DND-41 (cell line): ENCODE data around the gene RGS12.

Experiments
- ATAC-seq: fragments of 200-7000 bp; cut with Tn5 transposase; 3 replicates; pipeline ENCODE4 v1.9.1; 2021; ENCODE audit warnings: low read depth; ENCODE audit not compliant: insufficient read depth
- DNase-seq: peaks from one replicate; pipeline ENCODE4 v3.0.0-alpha.2; 2020
- H2AFZ ChIP-seq: 2 replicates; pipeline ENCODE4 v1.6.0; 2012; ENCODE audit warnings: low read depth, low read length
- H3K27ac ChIP-seq: 2 replicates; pipeline ENCODE4 v1.5.1; 2012; ENCODE audit warnings: low read length, inconsistent platforms
- H3K27me3 ChIP-seq: fragments of 200-600 bp; sonication (generic); 2 replicates; pipeline ENCODE4 v1.6.0; 2012; ENCODE audit warnings: low read length, mild to moderate bottlenecking, inconsistent platforms; ENCODE audit not compliant: insufficient read depth, poor library complexity
- H3K36me3 ChIP-seq: 2 replicates; pipeline ENCODE4 v1.5.1; 2012; ENCODE audit warnings: low read length, inconsistent platforms; ENCODE audit not compliant: insufficient read depth
- H3K4me1 ChIP-seq: 2 replicates; pipeline ENCODE4 v1.5.1; 2012; ENCODE audit warnings: mild to moderate bottlenecking, low read length; ENCODE audit not compliant: insufficient read depth
- H3K4me2 ChIP-seq: 2 replicates; pipeline ENCODE4 v1.6.0; 2012; ENCODE audit warnings: mild to moderate bottlenecking, moderate library complexity, low read length, inconsistent platforms; ENCODE audit not compliant: insufficient read depth
- H3K4me3 ChIP-seq, 2 experiments: fragments of 200-600 bp in 1 of 2; shearing (Covaris generic) in 1 of 2; 2 replicates each; pipeline ENCODE4 v1.5.1; 2012 to 2016; ENCODE audit warnings: inconsistent platforms in 2 of 2, low read length in 2 of 2, mild to moderate bottlenecking in 2 of 2, low read depth in 1 of 2, moderate library complexity in 1 of 2
- H3K79me2 ChIP-seq: 2 replicates; pipeline ENCODE4 v1.6.0; 2012; ENCODE audit warnings: low read length, inconsistent platforms; ENCODE audit not compliant: insufficient read depth
- H3K9ac ChIP-seq: 2 replicates; pipeline ENCODE4 v1.6.0; 2012; ENCODE audit warnings: low read depth, mild to moderate bottlenecking, inconsistent platforms, low read length, moderate library complexity
- H3K9me3 ChIP-seq: 2 replicates; pipeline ENCODE4 v1.5.1; 2012; ENCODE audit warnings: low read length, moderate library complexity, mild to moderate bottlenecking, inconsistent platforms; ENCODE audit not compliant: insufficient read depth, severe bottlenecking
- H4K20me1 ChIP-seq: 2 replicates; pipeline ENCODE4 v1.6.0; 2012; ENCODE audit warnings: low read length; ENCODE audit not compliant: insufficient read depth
- EZH2 ChIP-seq: IDR thresholded peaks from 3 replicates; pipeline ENCODE4 v1.6.1; 2012; ENCODE audit warnings: borderline replicate concordance, low read depth, mild to moderate bottlenecking, moderate library complexity, low read length, inconsistent platforms; ENCODE audit not compliant: severe bottlenecking
- TF ChIP-seq, protein P1 (sequence below): IDR thresholded peaks from 2 replicates; pipeline ENCODE4 v1.5.1; 2012; ENCODE audit warnings: borderline replicate concordance, low read length, moderate library complexity, mild to moderate bottlenecking; ENCODE audit not compliant: poor library complexity, severe bottlenecking; ENCODE audit errors: extremely low read depth

RGS12 gene

DNA sequence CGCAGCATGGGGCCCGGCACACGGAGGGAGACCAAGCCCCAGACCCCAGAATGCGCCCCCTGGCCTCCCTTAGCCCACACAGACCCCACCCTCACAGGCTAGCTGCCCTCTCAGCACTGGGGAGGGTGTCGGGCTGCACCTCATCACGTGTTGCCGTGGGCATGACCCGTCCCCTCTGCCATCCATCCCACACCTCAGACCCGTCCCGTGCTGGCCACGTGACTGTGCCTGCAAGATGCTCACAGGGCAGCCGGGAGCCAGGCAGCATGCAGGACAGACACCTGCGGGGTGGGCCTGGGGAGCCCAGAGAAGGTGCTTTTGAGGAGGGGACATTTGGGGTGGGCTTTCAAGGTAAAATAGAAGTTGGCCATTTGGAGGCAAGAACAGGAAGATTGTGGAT, 39.0 kb upstream of the RGS12 start:
- Histone ChIP-seq H2AFZ (no peak overlapping the region), H3K9me3 (no peaks in the 10 kb centered on the region), H3K4me2 (no peak overlapping the region), H3K27ac (no peak overlapping the region), H3K36me3 (no peaks in the 10 kb centered on the region), H4K20me1 (no peaks in the 10 kb centered on the region; the same call in 1 of the 2 replicates), H3K4me1 (no peaks in the 10 kb centered on the region), H3K9ac (no peak overlapping the region), H3K4me3 (no peak overlapping the region), H3K27me3 (no peaks in the 10 kb centered on the region), H3K79me2 (no peaks in the 10 kb centered on the region)
- TF ChIP-seq, protein P1, sequence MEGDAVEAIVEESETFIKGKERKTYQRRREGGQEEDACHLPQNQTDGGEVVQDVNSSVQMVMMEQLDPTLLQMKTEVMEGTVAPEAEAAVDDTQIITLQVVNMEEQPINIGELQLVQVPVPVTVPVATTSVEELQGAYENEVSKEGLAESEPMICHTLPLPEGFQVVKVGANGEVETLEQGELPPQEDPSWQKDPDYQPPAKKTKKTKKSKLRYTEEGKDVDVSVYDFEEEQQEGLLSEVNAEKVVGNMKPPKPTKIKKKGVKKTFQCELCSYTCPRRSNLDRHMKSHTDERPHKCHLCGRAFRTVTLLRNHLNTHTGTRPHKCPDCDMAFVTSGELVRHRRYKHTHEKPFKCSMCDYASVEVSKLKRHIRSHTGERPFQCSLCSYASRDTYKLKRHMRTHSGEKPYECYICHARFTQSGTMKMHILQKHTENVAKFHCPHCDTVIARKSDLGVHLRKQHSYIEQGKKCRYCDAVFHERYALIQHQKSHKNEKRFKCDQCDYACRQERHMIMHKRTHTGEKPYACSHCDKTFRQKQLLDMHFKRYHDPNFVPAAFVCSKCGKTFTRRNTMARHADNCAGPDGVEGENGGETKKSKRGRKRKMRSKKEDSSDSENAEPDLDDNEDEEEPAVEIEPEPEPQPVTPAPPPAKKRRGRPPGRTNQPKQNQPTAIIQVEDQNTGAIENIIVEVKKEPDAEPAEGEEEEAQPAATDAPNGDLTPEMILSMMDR, result no peak
- TF ChIP-seq EZH2, result no peak
- DNase-seq (no peak), ATAC-seq (no peak)

DNA sequence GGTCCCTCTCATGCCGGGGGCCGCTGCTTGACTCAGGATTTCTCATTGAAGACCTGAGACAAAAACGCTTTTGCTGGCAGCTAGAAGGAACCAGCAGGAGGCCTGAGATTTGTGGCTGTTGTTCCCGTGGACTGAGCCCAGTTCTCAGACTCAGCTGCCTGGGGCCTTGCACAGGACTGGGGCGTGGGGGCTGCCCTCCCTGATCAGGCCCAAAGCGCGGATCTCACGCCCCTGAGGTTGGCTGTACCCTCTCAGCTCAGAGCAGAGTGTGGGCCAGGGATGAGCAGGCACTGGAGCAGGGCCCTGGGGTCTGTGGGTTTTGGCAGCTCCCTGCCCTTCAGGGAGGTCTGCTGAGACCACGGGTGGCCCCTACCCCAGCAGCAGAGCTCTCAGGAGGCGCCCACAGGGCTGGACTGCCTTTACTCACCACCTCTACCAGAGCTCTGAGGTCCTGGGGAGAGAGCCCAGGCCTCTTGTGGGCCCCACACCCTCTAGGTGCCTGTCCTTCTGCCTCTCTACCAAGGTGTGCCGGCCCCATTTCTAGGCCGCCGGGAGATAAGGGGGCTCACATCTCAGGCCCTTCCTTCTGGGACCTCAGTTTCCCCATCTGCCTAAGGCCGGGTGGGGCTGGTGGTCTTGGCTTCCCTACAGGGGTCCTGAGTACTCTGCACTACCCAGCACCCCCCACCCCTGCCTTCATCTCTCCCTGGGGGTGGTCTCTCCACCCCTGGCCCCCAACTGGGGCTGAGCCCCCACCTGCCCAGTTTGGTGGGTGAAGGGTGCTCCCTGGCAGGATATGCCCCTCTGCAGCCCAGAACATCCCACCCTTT, 38.3 kb upstream of the RGS12 start:
- Histone ChIP-seq H4K20me1 (no peaks in the 10 kb centered on the region; the same call in 1 of the 2 replicates), H2AFZ (no peak overlapping the region), H3K27ac (no peak overlapping the region), H3K9me3 (no peaks in the 10 kb centered on the region), H3K4me3 (no peak overlapping the region), H3K36me3 (no peaks in the 10 kb centered on the region), H3K4me1 (no peaks in the 10 kb centered on the region), H3K9ac (no peak overlapping the region), H3K79me2 (no peaks in the 10 kb centered on the region), H3K4me2 (no peak overlapping the region), H3K27me3 (no peaks in the 10 kb centered on the region)
- DNase-seq (no peak), ATAC-seq (no peak)
- TF ChIP-seq, protein P1, result no peak
- no peak for TF ChIP-seq EZH2

DNA sequence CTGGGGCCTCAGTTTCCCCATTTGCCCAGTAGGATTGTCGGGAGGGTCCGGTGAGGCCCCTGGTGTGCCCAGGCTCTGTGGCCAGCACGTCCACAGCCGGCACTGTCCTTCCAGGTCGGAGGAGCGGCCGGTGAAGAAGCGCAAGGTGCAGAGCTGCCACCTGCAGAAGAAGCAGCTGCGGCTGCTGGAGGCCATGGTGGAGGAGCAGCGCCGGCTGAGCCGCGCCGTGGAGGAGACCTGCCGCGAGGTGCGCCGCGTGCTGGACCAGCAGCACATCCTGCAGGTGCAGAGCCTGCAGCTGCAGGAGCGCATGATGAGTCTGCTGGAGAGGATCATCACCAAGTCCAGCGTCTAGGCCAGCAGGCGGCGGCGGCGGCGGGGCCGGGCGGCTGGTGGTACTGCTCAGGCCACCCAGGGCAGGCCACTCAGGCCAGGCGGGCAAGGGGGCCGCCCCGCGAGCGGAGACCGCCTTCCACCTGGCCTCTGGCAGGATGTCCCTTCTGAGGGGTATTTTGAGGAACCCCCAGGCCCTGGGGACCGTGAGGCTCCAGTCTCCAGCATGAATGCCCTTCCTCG, 37.1 kb upstream of the RGS12 start:
- no peak overlapping the region for H3K27ac ChIP-seq

More for the DNA sequence above, 37.1 kb upstream of the RGS12 start:
- Histone ChIP-seq H3K4me2 (no peak overlapping the region), H3K4me3 (no peak overlapping the region), H4K20me1 (no peaks in the 10 kb centered on the region; the same call in 1 of the 2 replicates), H3K79me2 (no peaks in the 10 kb centered on the region), H3K4me1 (no peaks in the 10 kb centered on the region), H3K9ac (no peak overlapping the region), H3K36me3 (no peaks in the 10 kb centered on the region), H2AFZ (no peak overlapping the region), H3K9me3 (no peaks in the 10 kb centered on the region), H3K27me3 (no peaks in the 10 kb centered on the region)
- TF ChIP-seq, protein P1, result no peak
- no peak for TF ChIP-seq EZH2
- no peak for ATAC-seq
- DNase-seq, result no peak
